Measurements from ENCODE around the gene ZBTB16. TPM values are rescaled to one million over a fixed set of nuclear protein-coding genes. Genes with fewer than 3 reads are reported as not detected.

Gene ZBTB16
- total RNA-seq, 1 experiment from 2014 or later = not detected

- DNase-seq (ENCODE audit: low spot score) = peak; percentile 87
Measured at GRCh38 chr11:114280696-114281095, 221.2 kb downstream of the ZBTB16 start.

DNA sequence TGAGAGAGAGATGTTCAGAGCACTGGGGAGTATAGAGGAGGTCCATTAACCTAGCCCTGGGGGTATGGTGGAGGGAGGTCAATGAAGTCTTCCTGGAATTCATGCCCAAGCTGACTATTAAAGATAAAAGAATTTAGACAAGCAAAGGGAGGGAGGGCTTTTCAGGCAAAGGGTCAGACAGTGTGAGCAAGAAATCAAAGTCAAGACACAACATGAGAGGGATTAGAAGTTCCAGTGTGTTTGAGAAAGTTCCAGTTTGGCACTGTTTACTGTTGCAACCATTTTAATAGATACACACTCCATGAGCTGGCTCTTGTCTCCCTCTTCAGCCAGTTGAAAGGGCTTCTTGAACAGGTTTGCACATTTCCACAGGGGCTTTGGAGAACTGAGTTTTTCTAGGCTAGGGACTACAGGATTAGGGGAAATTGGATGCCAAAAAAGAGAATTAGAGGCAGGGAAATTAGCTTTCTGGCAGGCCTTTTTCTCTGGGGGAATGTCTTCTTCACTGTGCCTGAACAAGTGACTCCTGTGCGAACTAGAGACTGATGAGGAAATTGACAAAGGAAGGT, 222.0 kb downstream of the ZBTB16 start:
- DNase-seq (ENCODE audit: low spot score) = no peak

DNA sequence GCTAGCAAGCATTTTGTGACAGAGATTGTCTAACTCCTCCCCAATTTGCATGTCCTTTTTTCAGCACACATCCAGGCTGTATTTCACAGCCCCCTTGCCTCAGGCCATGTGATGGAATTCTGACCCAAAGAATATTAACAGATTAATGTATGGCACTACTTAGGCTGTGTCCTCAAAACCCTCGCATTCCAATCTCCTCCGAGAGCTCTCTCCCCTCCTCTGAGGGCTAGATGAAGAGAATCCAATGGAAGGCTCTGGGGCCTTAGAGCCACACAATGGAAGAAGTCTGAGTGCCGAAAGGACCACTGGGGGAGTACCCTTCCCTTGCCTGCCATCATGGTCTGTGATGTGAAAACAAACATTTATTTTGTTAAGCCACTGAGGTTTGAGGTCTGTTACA, 223.0 kb downstream of the ZBTB16 start:
- DNase-seq (ENCODE audit: low spot score) = no peak

GRCh38 chr11:114283422-114283821, 223.9 kb downstream of the ZBTB16 start:
- DNase-seq (ENCODE audit: low spot score) = no peak

- DNase-seq (ENCODE audit: low spot score) = no peak
Measured at GRCh38 chr11:114284021-114284420, 224.5 kb downstream of the ZBTB16 start.

DNA sequence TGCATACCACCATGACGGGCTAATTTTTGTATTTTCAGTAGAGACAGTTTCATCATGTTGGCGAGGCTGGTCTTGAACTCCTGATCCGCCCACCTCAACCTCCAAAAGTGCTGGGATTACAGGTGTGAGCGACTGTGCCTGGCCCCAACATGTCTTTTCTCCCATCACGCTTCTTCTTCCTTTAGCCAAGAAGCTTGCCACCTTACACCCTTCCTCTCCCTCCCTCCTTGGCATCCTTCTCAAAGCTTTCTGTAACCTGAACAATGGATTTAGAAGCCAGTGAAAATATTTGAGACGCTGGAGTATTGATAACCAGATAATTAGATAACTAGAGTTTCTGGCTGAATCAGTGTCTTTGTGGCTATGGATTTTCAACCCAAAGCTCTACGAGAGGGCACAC, 225.4 kb downstream of the ZBTB16 start:
- no peak for DNase-seq (ENCODE audit: low spot score)

GRCh38 chr11:114285599-114285998, 226.1 kb downstream of the ZBTB16 start:
- DNase-seq (ENCODE audit: low spot score) = no peak

- DNase-seq (ENCODE audit: low spot score) = no peak
Measured at GRCh38 chr11:114286229-114286628, 226.7 kb downstream of the ZBTB16 start.

DNA sequence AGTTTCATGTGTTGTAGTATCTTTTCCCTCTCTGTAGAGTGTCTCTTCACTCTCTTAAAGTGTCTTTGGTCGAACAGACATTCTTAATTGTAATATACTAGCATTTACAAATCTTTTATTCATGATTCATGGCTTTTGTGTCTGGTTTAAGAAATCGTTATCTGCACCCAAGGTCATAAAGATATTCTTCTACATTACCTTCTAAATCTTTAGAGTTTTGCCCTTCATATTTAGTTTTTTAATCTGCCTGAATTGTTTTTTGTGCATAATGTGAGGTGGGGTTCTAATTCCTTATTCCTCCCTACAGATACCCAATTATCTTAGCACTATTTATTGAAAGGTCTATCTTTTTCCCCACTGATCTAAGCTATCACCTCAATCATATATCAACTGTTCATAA, 227.6 kb downstream of the ZBTB16 start:
- no peak for DNase-seq (ENCODE audit: low spot score)

DNA sequence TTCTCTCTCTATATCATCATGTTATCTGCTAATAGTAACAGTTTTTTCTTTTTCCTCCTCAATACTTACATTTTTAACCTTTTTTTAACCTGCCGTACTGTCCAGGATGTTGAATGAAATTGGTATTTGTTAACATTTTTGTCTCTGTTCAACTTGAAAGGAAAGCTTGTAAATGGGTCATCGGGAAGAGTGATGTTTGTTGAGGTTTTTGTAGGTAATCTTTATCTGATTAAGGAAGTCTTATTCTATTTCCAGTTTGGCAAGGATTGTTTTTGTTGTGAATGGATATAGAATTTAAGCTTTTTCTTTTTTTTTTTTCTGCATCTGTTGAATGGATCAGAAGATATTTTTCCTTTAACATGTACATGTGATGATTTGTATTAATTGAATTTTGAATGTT, 228.6 kb downstream of the ZBTB16 start:
- DNase-seq (ENCODE audit: low spot score) = no peak

DNA sequence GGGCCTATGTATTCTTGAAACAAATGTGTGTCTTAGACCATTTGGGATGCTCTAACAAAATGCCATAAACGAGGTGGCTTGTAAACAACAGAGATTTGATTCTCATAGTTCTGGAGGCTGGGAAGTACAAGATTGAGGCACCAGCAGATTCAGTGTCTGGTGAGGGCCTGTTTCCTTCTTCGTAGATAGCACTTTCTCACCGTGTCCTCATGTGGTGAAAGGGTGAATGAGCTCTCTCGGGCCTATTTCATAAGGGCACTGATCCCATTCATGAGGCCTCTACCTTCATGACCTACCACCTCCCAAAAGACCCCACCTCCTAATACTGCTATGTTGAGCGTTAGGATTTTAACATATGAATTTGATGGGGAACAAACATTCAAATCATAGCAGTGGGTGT, 230.3 kb downstream of the ZBTB16 start:
- DNase-seq (ENCODE audit: low spot score) = no peak

GRCh38 chr11:114290503-114291235, 231.2 kb downstream of the ZBTB16 start:
- DNase-seq (ENCODE audit: low spot score) = no peak

DNA sequence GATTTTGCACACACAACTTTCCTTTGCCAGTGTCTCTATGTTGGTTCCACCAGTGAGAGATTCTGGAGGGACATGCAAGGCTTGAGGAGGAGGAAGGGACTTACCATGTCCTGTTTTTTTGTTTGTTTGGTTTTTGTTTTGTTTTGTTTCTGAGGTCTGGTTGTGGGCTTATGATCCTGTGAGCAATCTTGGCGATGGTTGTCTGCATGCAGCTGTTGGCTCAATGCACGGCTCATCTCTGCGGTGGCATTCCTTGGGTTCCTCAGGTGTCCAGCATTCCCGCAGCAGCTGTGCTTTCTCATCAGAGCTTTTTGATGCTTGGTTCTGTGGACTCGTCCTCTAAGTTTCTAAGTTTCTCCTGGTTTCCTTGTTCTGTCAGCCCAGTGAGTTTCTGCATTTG, 231.9 kb downstream of the ZBTB16 start:
- peak; percentile 75 for DNase-seq (ENCODE audit: low spot score)

DNA sequence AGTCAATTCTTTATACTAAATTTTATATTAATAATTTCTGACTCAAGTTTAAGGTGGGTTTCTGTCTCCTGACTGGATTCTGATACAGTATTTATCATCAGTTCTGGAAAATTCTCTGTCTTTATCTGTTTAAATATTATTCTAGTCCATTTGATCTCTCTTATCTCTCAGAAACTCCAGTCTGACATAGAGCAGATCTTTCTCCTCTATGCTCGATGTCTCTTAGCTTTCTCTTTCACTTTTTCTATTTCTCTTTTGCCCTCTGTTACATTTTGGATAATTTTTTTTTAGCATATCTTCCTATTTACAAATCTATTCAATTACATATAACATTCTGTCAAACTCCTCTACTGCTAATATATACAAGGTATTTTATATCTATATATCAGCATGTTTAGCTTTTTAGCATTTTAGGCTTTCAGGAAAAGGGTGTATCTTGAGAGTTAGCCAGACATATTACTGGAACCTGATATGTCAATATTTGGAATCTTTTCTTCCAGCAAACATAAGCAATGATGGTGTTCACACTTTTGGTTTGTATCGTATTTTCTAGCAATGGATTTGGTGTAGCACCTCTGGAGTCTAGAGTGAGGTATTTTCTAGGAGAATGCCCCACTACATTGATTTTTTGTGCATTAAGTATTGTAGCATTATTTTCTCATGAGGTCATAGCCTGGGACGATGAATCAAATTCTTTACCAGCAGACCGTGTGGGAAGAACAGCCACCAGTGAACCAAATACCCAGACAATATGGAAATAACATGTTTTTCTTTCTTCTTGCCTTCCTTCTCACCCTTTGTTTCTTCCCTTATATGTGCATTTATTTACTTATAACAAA, 232.6 kb downstream of the ZBTB16 start:
- peak; percentile 60 for DNase-seq (ENCODE audit: low spot score)

- peak; percentile 40 for DNase-seq (ENCODE audit: low spot score)
Measured at GRCh38 chr11:114293201-114293711, 233.7 kb downstream of the ZBTB16 start.

GRCh38 chr11:114295676-114296604, 236.4 kb downstream of the ZBTB16 start, which contains the start of gene NNMT:
NNMT (plus strand) TSS chr11:114296399; CDS start chr11:114296557, 158 bp downstream.
- DNase-seq (ENCODE audit: low spot score) = peak; percentile 97

- no peak for DNase-seq (ENCODE audit: low spot score)
Measured at GRCh38 chr11:114296605-114297372, 237.3 kb downstream of the ZBTB16 start.

- peak; percentile 21 for DNase-seq (ENCODE audit: low spot score)
Measured at GRCh38 chr11:114297806-114298709, 238.5 kb downstream of the ZBTB16 start.

- no peak for DNase-seq (ENCODE audit: low spot score)
Measured at GRCh38 chr11:114298710-114299109, 239.2 kb downstream of the ZBTB16 start.
